ENCODE data around the gene HIP1R. TPM values are rescaled to one million over a fixed set of nuclear protein-coding genes. Genes with fewer than 3 reads are reported as not detected.

HIP1R gene
- total RNA-seq, 2 donors from 2014 or later = 14.8 to 48.9 TPM

GRCh38 chr12:122856999-122857671, 21.9 kb downstream of the HIP1R start:
- H3K27ac Mint-ChIP-seq = no peak overlapping the region
- H3K4me3 Mint-ChIP-seq = no peak overlapping the region
- H3K36me3 Mint-ChIP-seq = no peaks in the 10 kb centered on the region
- DNase-seq (ENCODE audit: low spot score) (no peak), ATAC-seq (no peak)
- no peaks in the 10 kb centered on the region for H3K9me3 Mint-ChIP-seq
- no peaks in the 10 kb centered on the region for H3K27me3 Mint-ChIP-seq
- H3K4me1 Mint-ChIP-seq (ENCODE audit: low read depth in 2 of 2) = no peaks in the 10 kb centered on the region

- no peaks in the 10 kb centered on the region for H3K36me3 Mint-ChIP-seq
- H3K9me3 Mint-ChIP-seq = no peaks in the 10 kb centered on the region
- H3K27ac Mint-ChIP-seq = no peak overlapping the region
- no peak overlapping the region for H3K4me3 Mint-ChIP-seq
- H3K4me1 Mint-ChIP-seq (ENCODE audit: low read depth in 2 of 2) = peaks cover 0 to 4% of the 10 kb centered on the region in 2 donors
- no peaks in the 10 kb centered on the region for H3K27me3 Mint-ChIP-seq
- ATAC-seq (no peak), DNase-seq (ENCODE audit: low spot score) (no peak)
Observed at GRCh38 chr12:122858171-122858570, 22.9 kb downstream of the HIP1R start.

GRCh38 chr12:122858591-122859302, 23.5 kb downstream of the HIP1R start:
- Mint-ChIP-seq H3K9me3 (no peaks in the 10 kb centered on the region), H3K4me3 (no peak overlapping the region), H3K27ac (no peak overlapping the region), H3K27me3 (no peaks in the 10 kb centered on the region), H3K36me3 (no peaks in the 10 kb centered on the region), H3K4me1 (ENCODE audit: low read depth in 2 of 2) (peaks cover 0 to 4% of the 10 kb centered on the region in 2 donors)
- DNase-seq (ENCODE audit: low spot score) (no peak), ATAC-seq (no peak)

GRCh38 chr12:122859303-122860039, 24.2 kb downstream of the HIP1R start:
- ATAC-seq = no peak
- Mint-ChIP-seq H3K36me3 (no peaks in the 10 kb centered on the region), H3K4me3 (no peak overlapping the region), H3K9me3 (no peaks in the 10 kb centered on the region), H3K27me3 (no peaks in the 10 kb centered on the region), H3K27ac (no peak overlapping the region), H3K4me1 (ENCODE audit: low read depth in 2 of 2) (peaks cover 3 to 6% of the 10 kb centered on the region in 2 donors)
- no peak for DNase-seq (ENCODE audit: low spot score)

GRCh38 chr12:122860040-122860853, 25.0 kb downstream of the HIP1R start:
- DNase-seq (ENCODE audit: low spot score) (peak; percentile 83), ATAC-seq (peak; percentile 70 to 74)
- H3K4me3 Mint-ChIP-seq = no peak overlapping the region
- H3K27me3 Mint-ChIP-seq = no peaks in the 10 kb centered on the region
- peaks cover 5 to 6% of the 10 kb centered on the region in 2 donors for H3K4me1 Mint-ChIP-seq (ENCODE audit: low read depth in 2 of 2)
- H3K36me3 Mint-ChIP-seq = no peaks in the 10 kb centered on the region
- H3K9me3 Mint-ChIP-seq = no peaks in the 10 kb centered on the region
- no peak overlapping the region for H3K27ac Mint-ChIP-seq

- no peak overlapping the region for H3K4me3 Mint-ChIP-seq
- H3K9me3 Mint-ChIP-seq = no peaks in the 10 kb centered on the region
- no peaks in the 10 kb centered on the region for H3K36me3 Mint-ChIP-seq
- ATAC-seq (no peak), DNase-seq (ENCODE audit: low spot score) (peak; percentile 54)
- peaks cover 5 to 6% of the 10 kb centered on the region in 2 donors for H3K4me1 Mint-ChIP-seq (ENCODE audit: low read depth in 2 of 2)
- H3K27ac Mint-ChIP-seq = no peak overlapping the region
- no peaks in the 10 kb centered on the region for H3K27me3 Mint-ChIP-seq
Observed at GRCh38 chr12:122860854-122861586, 25.8 kb downstream of the HIP1R start.

GRCh38 chr12:122861587-122861970, 26.3 kb downstream of the HIP1R start:
- no peak overlapping the region for H3K4me3 Mint-ChIP-seq
- no peaks in the 10 kb centered on the region for H3K36me3 Mint-ChIP-seq
- H3K27ac Mint-ChIP-seq = no peak overlapping the region
- no peaks in the 10 kb centered on the region for H3K9me3 Mint-ChIP-seq
- ATAC-seq = no peak
- H3K27me3 Mint-ChIP-seq = no peaks in the 10 kb centered on the region
- DNase-seq (ENCODE audit: low spot score) = peak; percentile 46
- peaks cover 5 to 7% of the 10 kb centered on the region in 2 donors for H3K4me1 Mint-ChIP-seq (ENCODE audit: low read depth in 2 of 2)

GRCh38 chr12:122862110-122862634, 26.9 kb downstream of the HIP1R start:
- Mint-ChIP-seq H3K27ac (no peak overlapping the region), H3K9me3 (no peaks in the 10 kb centered on the region), H3K4me1 (ENCODE audit: low read depth in 2 of 2) (peaks cover 5 to 10% of the 10 kb centered on the region in 2 donors), H3K27me3 (no peaks in the 10 kb centered on the region), H3K4me3 (no peak overlapping the region), H3K36me3 (no peaks in the 10 kb centered on the region)
- ATAC-seq (no peak), DNase-seq (ENCODE audit: low spot score) (peak; percentile 51)

- Mint-ChIP-seq H3K27me3 (no peaks in the 10 kb centered on the region), H3K4me3 (no peak overlapping the region), H3K36me3 (no peaks in the 10 kb centered on the region), H3K4me1 (ENCODE audit: low read depth in 2 of 2) (peaks cover 5 to 10% of the 10 kb centered on the region in 2 donors), H3K9me3 (no peaks in the 10 kb centered on the region), H3K27ac (peak overlapping the region; percentile 26 to 29)
- DNase-seq (ENCODE audit: low spot score) (peak; percentile 55), ATAC-seq (no peak)
Observed at GRCh38 chr12:122862872-122863701, 27.8 kb downstream of the HIP1R start.

- Mint-ChIP-seq H3K27ac (peak overlapping the region in 1 of 2 donors; percentile 79), H3K4me1 (ENCODE audit: low read depth in 2 of 2) (peaks cover 12 to 22% of the 10 kb centered on the region in 2 donors), H3K36me3 (no peaks in the 10 kb centered on the region), H3K9me3 (no peaks in the 10 kb centered on the region), H3K4me3 (no peak overlapping the region), H3K27me3 (no peaks in the 10 kb centered on the region)
- DNase-seq (ENCODE audit: low spot score) (peak; percentile 37), ATAC-seq (no peak)
Observed at GRCh38 chr12:122864894-122865253, 29.6 kb downstream of the HIP1R start.

GRCh38 chr12:122865268-122866231, 30.3 kb downstream of the HIP1R start:
- H3K27ac Mint-ChIP-seq = peak overlapping the region in 1 of 2 donors; percentile 79
- no peaks in the 10 kb centered on the region for H3K27me3 Mint-ChIP-seq
- peaks cover 12 to 26% of the 10 kb centered on the region in 2 donors for H3K4me1 Mint-ChIP-seq (ENCODE audit: low read depth in 2 of 2)
- H3K36me3 Mint-ChIP-seq = no peaks in the 10 kb centered on the region
- DNase-seq (ENCODE audit: low spot score) = peak; percentile 57
- ATAC-seq = no peak
- H3K4me3 Mint-ChIP-seq = no peak overlapping the region
- no peaks in the 10 kb centered on the region for H3K9me3 Mint-ChIP-seq

Data from natural killer cell treated with Interleukin-12 subunit alpha and Interleukin-12 subunit beta and Interleukin-15 and Interleukin-18, amount 100 ng/mL, for 72 hours (primary cell).